DMS153 treated with DMSO at 0.1 percent for 48 hours (cell line): ENCODE data around the gene SLC44A5.
A peak's percentile ranks its signal among the peaks of the same experiment; 100 is the strongest.
"Not testable (repeated sequence)": the region's sequence is repeated elsewhere in the genome, so short reads cannot be mapped to it uniquely, and the experiment has no call there.

Experiments used
- DNase-seq: peaks from one replicate; lab custom pipeline; 2025; ENCODE audit not compliant: unreplicated experiment; lab: John Stamatoyannopoulos, UW

SLC44A5 gene

GRCh38 chr1:75611014-75611413 lies at the start of gene SLC44A5:
TSS of gene SLC44A5 (minus strand) at chr1:75611114. CDS start at chr1:75541447, 69,667 bp downstream.
- no peak for DNase-seq

DNA sequence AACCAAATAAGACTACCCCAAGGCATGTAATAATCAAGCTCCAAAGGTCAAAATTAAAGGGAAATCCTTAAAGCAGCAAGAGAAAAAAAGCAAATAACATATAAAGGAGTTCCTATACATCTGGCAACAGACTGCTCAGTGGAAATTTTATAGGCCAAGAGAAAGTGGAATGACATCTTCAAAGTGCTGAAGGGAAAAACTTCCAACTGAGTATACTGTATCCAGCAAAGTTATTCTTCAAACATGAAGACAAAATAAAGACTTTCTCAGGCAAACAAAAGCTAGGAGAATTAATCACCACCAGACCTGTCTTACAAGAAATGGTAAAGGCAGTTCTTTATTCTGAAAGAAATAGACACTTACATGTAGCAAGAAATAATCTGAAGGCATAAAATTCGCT lies 45.0 kb upstream of the SLC44A5 start:
- no peak for DNase-seq

- DNase-seq = not testable (repeated sequence)
Measured at GRCh38 chr1:75647183-75647582, 36.3 kb upstream of the SLC44A5 start.

GRCh38 chr1:75645153-75645552 lies 34.2 kb upstream of the SLC44A5 start:
- not testable (repeated sequence) for DNase-seq

GRCh38 chr1:75643460-75643859 lies 32.5 kb upstream of the SLC44A5 start:
- no peak for DNase-seq

GRCh38 chr1:75641325-75641724 lies 30.4 kb upstream of the SLC44A5 start:
- no peak for DNase-seq

DNA sequence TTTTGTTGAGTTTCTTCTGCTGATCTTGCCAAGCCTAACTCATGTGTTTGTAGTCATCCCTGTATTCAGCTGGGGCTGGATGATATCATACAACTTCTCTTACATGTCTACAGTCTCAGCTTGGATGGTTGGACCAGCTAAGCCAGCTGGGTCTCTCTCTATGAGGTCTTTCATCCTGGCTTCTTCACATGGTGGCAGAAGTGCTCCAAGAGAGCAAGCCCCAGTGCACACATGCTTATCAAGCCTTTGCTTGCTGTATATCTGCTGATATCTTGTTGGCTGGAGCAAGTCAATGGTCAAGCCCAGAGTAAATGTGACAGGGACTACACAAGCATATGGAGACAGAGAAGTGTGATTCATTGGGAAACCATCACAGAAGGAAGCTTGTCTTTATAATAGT lies 29.2 kb upstream of the SLC44A5 start:
- no peak for DNase-seq

DNA sequence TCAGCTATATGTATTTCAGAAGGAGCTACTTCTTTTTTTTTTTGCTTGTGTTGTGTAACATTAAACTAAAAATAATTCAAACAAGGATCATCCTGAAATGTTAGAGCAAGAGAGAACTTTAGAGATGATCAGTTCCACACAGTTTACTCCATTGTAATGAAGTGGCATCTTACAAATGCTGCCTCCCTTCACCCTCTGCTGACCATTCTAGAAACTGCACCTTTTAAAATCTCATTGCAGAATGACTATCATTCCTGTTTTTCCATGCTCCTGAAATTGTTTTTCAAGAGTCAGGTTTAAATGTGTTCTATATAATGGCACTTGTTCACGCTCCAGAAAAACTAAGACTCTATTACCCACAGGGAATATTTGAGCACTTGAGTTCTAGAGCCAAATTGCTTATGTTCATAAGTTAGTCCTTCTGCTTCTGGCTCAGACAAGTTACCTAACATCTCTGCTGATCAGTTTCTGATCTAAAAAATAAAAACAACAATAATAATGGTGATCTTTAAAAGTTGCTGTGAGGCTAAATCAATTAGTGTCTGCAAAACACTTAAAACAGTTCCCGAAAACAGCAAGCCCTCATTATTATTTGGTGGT lies 21.5 kb upstream of the SLC44A5 start:
- DNase-seq = peak; percentile 55

GRCh38 chr1:75630998-75631397 lies 20.1 kb upstream of the SLC44A5 start:
- DNase-seq = no peak

- DNase-seq = no peak
Measured at GRCh38 chr1:75630004-75630594, 19.2 kb upstream of the SLC44A5 start.

DNA sequence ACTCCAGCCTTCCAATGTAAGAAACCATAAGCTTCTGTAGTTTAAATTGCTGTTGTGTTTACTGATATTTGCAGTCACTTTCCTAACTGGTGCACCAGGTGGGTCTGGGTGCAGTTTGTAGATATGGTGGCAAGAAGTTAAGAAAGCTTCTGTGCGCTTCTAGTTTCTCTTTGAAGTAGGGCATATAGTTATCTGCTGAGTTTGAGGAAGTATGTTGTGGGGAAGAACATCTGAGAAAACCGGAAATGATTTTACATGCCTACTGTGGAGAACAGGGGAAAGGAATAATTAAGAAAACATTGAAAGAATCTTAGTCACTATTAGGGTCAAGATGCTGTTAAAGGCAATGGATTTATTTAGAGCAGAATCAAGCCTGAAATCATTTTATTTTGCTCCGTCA lies 14.9 kb upstream of the SLC44A5 start:
- no peak for DNase-seq

- no peak for DNase-seq
Measured at GRCh38 chr1:75618382-75618781, 7.5 kb upstream of the SLC44A5 start.

- DNase-seq = no peak
Measured at GRCh38 chr1:75616436-75617433, 5.8 kb upstream of the SLC44A5 start.

DNA sequence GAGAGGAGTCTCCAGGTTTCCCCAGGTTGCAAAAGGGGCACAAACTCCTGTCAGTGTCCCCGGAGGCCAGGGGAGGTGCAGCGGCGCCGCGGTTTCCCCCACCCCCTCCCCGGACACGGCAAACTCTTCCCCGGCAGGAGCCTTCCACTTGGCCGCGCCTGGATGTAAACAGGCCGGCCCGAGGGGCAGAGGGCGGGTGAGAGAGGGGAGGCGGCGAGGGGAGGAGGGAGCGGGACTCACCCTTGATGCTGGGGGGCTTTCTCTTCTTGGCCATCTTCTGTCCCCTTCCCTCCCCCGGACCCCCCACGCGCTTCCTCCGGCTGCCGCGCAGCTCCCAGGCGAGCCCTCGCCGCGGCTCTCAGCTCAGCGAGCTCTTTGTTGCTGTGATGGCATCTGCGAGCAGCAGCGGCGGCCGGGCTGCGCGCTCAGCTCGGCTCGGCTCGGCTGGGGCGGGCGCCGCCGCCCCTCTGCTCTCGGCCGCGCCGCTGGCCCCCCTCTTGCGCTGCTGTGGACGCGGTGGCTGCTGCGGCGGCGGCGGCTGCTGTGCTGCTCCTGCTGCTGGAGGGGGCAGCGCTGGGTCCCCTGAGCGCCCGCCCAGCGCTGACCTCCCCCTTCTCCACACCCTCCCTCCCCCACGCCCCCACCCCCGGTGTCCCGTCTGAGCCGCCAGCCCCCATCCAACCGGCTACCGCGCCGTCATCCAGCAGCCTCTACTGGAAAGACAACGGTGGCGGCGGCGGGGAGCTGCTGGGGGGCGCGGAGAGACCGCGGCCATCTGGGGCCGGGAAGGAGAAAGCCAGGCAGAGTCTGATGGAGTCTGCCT lies 4.9 kb upstream of the SLC44A5 start:
- no peak for DNase-seq

- no peak for DNase-seq
Measured at GRCh38 chr1:75614399-75614756, 3.5 kb upstream of the SLC44A5 start.

- no peak for DNase-seq
Measured at GRCh38 chr1:75613916-75614315, 3.0 kb upstream of the SLC44A5 start.

- no peak for DNase-seq
Measured at GRCh38 chr1:75612976-75613375, 2.1 kb upstream of the SLC44A5 start.

GRCh38 chr1:75602486-75602885 lies 8.4 kb downstream of the SLC44A5 start:
- DNase-seq = no peak

DNA sequence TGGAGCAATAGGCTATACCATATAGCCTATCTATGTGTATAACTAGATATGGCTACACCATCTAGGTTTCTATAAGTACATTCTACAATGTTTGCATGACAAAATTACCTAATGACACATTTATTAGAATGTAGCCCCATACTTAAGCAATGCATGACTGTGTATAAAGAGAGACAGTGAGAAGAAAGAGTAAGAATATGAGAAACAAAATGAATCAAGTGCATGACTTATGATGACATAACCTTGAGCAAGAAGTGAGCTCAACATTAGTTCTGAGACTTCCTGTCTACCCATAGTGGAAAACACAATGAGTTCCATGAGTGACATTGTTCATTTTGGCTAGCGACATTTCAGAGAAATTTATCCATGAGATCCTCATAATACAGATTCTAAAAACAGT lies 10.1 kb downstream of the SLC44A5 start:
- no peak for DNase-seq

DNA sequence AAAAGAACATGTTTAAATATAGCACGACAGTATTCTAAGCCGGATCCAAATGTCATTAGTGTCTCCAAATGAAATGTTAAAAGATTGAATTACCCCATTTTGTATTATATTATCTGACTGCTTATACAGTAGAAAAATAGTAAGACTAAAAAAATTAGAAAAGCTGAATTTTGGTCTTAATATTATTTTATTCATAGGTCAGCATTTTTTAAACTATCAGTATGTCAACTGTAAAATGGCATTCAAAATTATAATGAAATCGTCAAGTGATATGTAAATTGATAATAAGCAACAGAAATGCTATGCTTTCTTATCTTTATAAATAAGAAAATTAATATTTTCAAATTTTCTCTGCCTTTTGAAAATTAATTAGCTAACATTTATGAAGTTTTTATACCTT lies 16.6 kb downstream of the SLC44A5 start:
- DNase-seq = no peak

DNA sequence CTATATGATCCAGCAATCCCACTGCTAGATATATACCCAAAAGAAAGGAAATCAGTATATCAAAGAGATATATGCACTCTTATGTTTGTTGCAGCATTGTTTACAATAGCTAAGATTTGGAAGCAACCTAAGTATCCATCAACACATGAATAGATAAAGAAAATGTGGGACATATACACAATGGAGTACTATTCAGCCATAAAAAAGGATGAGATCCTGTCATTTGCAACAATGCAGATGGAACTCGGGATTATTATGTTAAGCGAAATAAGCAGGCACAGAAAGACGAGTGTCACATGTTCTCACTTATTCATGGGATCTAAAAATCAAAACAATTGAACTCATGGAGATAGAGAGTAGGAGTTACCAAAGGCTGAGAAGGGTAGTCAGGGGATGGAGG lies 17.5 kb downstream of the SLC44A5 start:
- not testable (repeated sequence) for DNase-seq
